Peyer's patch (tissue), 4 donors: ENCODE data around the gene RAB11FIP4.

Experiments used
- CTCF ChIP-seq, 6 experiments: fragments of 450-650 bp in 4 of 6; fragments of 200-600 bp in 2 of 6; sonication (generic) in 1 of 6; IDR thresholded peaks; one replicate each; pipeline ENCODE4 v1.5.1; 2017 to 2019; ENCODE audit warnings: antibody characterized with exemption in 6 of 6, mild to moderate bottlenecking in 3 of 6, moderate library complexity in 1 of 6
- POLR2A ChIP-seq, 2 donors: fragments of 450-650 bp; IDR thresholded peaks; one replicate each; pipeline ENCODE4 v1.5.1; 2017; ENCODE audit warnings: antibody characterized with exemption in 2 of 2, mild to moderate bottlenecking in 2 of 2, moderate library complexity in 2 of 2

- no peak for TF ChIP-seq POLR2A (IDR thresholded peaks at IDR 0.05)
- no peak for TF ChIP-seq CTCF (IDR thresholded peaks at IDR 0.05)
Observed at GRCh38 chr17:31369266-31369665, 22.2 kb upstream of the RAB11FIP4 start.
